Measurements from ENCODE around the gene TRIM40. TPM values are rescaled to one million over a fixed set of nuclear protein-coding genes. Genes with fewer than 3 reads are reported as not detected.

TRIM40 gene
- total RNA-seq, 2 donors from 2014 or later = 10.7 to 17.0 TPM

DNA sequence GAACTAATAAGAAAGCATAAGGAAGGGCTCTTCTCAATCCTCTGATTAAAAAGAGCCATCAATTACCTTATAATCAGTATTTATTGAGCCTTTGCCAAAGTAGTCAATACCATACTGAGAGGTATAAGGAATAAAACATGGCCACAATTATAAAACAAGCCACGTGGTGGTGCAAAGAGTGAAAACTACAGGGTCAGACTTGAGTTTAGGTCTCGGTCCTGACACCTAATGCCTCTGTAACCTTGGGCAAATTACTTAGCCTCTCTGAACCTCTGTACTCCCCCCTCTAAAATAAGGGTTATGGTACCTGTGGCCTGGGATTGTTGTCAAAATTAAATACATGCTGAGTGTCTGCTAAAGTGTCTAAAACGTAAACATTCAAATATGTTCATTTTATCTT lies 13.3 kb downstream of the TRIM40 start:
- Histone ChIP-seq H3K9me3 (no peaks in the 10 kb centered on the region), H3K27ac (no peak overlapping the region), H3K36me3 (no peaks in the 10 kb centered on the region), H3K4me3 (no peak overlapping the region), H3K4me1 (no peaks in the 10 kb centered on the region), H3K9ac (ENCODE audit: low read depth in 2 of 2, low read length in 2 of 2) (no peak overlapping the region), H3K27me3 (no peaks in the 10 kb centered on the region)
- intact Hi-C loops (cut with DNase I) = no loop called here
- TF ChIP-seq, protein P1, sequence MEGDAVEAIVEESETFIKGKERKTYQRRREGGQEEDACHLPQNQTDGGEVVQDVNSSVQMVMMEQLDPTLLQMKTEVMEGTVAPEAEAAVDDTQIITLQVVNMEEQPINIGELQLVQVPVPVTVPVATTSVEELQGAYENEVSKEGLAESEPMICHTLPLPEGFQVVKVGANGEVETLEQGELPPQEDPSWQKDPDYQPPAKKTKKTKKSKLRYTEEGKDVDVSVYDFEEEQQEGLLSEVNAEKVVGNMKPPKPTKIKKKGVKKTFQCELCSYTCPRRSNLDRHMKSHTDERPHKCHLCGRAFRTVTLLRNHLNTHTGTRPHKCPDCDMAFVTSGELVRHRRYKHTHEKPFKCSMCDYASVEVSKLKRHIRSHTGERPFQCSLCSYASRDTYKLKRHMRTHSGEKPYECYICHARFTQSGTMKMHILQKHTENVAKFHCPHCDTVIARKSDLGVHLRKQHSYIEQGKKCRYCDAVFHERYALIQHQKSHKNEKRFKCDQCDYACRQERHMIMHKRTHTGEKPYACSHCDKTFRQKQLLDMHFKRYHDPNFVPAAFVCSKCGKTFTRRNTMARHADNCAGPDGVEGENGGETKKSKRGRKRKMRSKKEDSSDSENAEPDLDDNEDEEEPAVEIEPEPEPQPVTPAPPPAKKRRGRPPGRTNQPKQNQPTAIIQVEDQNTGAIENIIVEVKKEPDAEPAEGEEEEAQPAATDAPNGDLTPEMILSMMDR (IDR thresholded peaks at IDR 0.05) = no peak
- DNase-seq = no peak

DNA sequence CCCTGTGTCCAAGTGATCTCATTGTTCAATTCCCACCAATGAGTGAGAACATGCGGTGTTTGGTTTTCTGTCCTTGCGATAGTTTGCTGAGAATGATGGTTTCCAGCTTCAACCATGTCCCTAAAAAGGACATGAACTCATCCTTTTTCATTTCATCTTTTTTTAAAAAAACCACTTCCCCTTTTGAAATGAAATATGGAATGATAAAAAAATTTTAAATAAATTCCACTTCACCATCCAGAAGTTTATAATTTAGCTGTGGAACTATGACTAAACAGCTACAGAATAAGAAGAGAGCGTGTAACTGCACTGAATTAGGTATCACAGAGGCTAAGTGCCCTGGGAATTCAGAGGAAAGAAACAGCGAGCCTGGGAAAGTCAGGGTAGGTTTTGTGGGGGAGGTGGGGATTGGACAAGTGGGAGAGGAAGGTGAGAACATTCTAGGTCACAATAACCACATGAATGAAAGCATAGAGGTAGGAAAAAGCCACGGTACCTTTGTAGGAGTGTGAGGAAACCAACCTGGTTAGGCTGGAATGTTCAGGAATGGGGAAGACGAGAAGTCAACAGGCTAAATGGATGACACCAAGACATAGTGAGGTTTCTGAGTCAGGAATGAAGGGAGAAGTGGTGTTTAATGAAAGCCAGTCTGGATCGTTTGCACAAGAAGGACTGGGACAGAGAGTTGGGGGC lies 14.1 kb downstream of the TRIM40 start:
- H3K36me3 ChIP-seq = no peaks in the 10 kb centered on the region
- H3K4me3 ChIP-seq = no peak overlapping the region
- H3K9me3 ChIP-seq = no peaks in the 10 kb centered on the region
- intact Hi-C loops (cut with DNase I) = no loop called here
- no peaks in the 10 kb centered on the region for H3K4me1 ChIP-seq
- TF ChIP-seq, protein P1 (IDR thresholded peaks at IDR 0.05) = no peak
- no peak overlapping the region for H3K9ac ChIP-seq (ENCODE audit: low read depth in 2 of 2, low read length in 2 of 2)
- no peak for DNase-seq
- no peak overlapping the region for H3K27ac ChIP-seq
- H3K27me3 ChIP-seq = no peaks in the 10 kb centered on the region

DNA sequence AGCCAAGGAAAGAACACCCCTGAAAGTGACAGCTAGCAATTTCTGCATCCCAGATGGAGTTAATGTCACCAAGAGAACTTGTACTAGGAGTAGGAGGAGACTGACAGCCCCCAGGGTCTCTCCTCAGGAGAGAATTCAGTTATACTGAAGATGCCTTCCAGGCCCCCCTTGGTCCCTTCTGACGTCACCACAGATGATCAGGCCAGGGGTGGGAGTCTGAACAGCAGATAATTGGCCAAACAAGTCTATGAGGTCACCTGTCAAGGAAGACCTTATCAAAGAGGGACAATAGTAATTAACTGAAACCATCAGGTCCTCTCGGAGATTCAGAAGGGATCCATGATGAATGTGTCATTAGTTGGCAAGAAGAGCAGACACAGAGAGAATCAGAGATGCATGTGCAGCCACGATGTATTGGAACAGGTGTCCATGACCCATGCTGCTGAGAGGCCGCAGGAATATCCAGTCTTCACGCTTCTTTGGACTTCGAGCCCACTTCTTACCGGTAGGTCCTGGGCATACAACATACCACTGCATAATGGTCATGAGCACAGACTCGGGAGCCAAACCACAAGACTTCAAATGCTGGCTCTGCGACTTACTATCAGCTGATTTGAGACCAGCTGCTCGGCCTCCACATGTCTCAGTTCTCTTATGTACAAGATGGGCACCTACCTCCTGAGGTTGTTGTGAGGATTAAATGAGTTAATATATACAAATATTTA lies 14.9 kb downstream of the TRIM40 start:
- H3K27ac ChIP-seq = no peak overlapping the region
- DNase-seq = no peak
- intact Hi-C loops (cut with DNase I) = no loop called here
- TF ChIP-seq, protein P1 (IDR thresholded peaks at IDR 0.05) = no peak
- no peak overlapping the region for H3K4me3 ChIP-seq
- no peaks in the 10 kb centered on the region for H3K4me1 ChIP-seq
- H3K9me3 ChIP-seq = no peaks in the 10 kb centered on the region
- no peak overlapping the region for H3K9ac ChIP-seq (ENCODE audit: low read depth in 2 of 2, low read length in 2 of 2)
- no peaks in the 10 kb centered on the region for H3K36me3 ChIP-seq
- no peaks in the 10 kb centered on the region for H3K27me3 ChIP-seq

DNA sequence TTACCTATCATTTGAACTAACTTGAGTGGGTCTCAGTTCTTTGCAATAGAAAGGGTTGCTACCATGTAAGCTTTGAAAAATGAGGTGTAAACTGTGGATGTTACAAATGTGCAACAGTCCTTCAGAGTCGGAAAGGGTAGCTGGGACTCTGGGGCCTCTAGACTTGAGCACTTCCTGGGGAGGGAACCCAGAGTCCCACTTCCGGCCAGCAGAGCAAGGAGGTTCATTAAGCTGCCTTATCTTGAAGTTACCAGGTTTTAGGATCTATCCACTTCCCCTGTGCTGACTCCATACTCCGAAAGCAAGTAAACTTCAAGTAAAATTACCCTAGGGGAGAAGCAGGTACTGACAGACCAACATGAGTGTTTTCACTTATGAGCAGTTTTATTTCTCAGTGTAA lies 15.6 kb downstream of the TRIM40 start:
- intact Hi-C loops (cut with DNase I) = no loop called here
- Histone ChIP-seq H3K9me3 (no peaks in the 10 kb centered on the region), H3K9ac (ENCODE audit: low read depth in 2 of 2, low read length in 2 of 2) (no peak overlapping the region), H3K36me3 (no peaks in the 10 kb centered on the region), H3K27me3 (no peaks in the 10 kb centered on the region), H3K4me3 (no peak overlapping the region), H3K4me1 (no peaks in the 10 kb centered on the region), H3K27ac (no peak overlapping the region)
- TF ChIP-seq, protein P1 (IDR thresholded peaks at IDR 0.05) = no peak
- DNase-seq = no peak

DNA sequence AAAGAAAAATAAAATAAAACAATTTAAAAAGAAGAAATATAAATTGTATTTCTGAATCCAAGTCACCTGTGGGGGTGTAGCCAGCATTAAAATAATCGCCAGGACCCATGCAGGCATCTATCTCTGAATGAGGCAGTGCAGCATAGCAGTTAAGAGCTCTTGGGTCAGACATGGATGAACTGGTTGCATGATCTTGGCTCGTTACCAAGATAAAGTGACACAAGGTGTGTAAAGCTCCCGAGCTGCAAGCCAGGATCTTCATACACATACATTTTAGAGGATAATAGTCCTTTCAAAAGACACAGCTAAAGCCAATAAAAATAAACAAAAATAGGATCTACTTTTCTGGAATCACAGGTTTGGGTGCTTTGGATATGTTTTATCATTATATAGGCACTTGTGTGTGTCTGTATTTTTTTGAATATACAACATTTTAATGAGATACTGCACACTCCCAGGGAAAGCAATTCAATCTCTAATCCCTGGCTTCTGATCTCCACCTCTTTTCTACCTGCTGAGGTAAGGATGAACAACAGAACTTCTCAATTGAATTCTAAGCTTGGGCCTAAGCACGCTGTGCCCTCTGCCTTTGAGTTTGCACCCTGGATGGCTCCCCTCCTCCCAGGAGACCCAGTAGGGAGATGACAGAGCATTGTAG lies 16.2 kb downstream of the TRIM40 start:
- intact Hi-C loops (cut with DNase I) = no loop called here
- no peaks in the 10 kb centered on the region for H3K36me3 ChIP-seq
- no peaks in the 10 kb centered on the region for H3K4me1 ChIP-seq
- no peak overlapping the region for H3K9ac ChIP-seq (ENCODE audit: low read depth in 2 of 2, low read length in 2 of 2)
- no peaks in the 10 kb centered on the region for H3K27me3 ChIP-seq
- no peak overlapping the region for H3K4me3 ChIP-seq
- DNase-seq = no peak
- no peak overlapping the region for H3K27ac ChIP-seq
- TF ChIP-seq, protein P1 (IDR thresholded peaks at IDR 0.05) = no peak
- H3K9me3 ChIP-seq = no peaks in the 10 kb centered on the region
